Urinary bladder (tissue), 4 donors: Measurements from ENCODE around the gene OXCT2. TPM values are rescaled to one million over a fixed set of nuclear protein-coding genes. Genes with fewer than 3 reads are reported as not detected.

Source experiments
- DNase-seq: peaks from one replicate; pipeline ENCODE4 v3.0.0-alpha.2; 2015; ENCODE audit errors: extremely low spot score
- H3K27ac ChIP-seq: one replicate; pipeline ENCODE4 v1.5.1; 2013; ENCODE audit warnings: low read depth, mild to moderate bottlenecking, moderate library complexity
- H3K36me3 ChIP-seq: one replicate; pipeline ENCODE4 v1.6.1; 2013; ENCODE audit warnings: mild to moderate bottlenecking, moderate library complexity; ENCODE audit not compliant: insufficient read depth
- H3K4me1 ChIP-seq: one replicate; pipeline ENCODE4 v1.6.1; 2013; ENCODE audit warnings: mild to moderate bottlenecking, moderate library complexity; ENCODE audit not compliant: insufficient read depth
- H3K4me3 ChIP-seq: one replicate; pipeline ENCODE4 v1.5.1; 2013; ENCODE audit warnings: low read depth, low read length
- WGBS: extraction: QIAGEN DNeasy Blood & Tissue Kit; methylation state at CpG from one replicate; pipeline ENCODE4 v1.1.7; 2013; 5-methylcytosine and 5-hydroxymethylcytosine counted together
- polyA plus RNA-seq: library from polyadenylated mRNA; stranded (reverse); fragments of 200-250 nt; gene quantifications from one replicate; pipeline ENCODE4 v1.2.3, GENCODE V29; 2013
- total RNA-seq: library from RNA; depleted of rRNA; stranded (reverse); fragments of >200 nt; gene quantifications from one replicate; pipeline ENCODE4 v1.2.3, GENCODE V29; 2014
- donor health status: healthy with polysubstance abuse.
- donor health status: healthy.

Gene OXCT2
- total and polyA plus RNA-seq, 2 donors = 0.68 to 0.90 TPM

- Histone ChIP-seq H3K4me1 (no peaks in the 10 kb centered on the region), H3K36me3 (peaks cover 22% of the 10 kb centered on the region), H3K4me3 (no peak overlapping the region), H3K27ac (no peak overlapping the region)
- WGBS = 56% methylated on average over 2 of the region's 2 CpGs
- DNase-seq = no peak
Measured at GRCh38 chr1:39754026-39754570, 17.1 kb downstream of the OXCT2 start.

GRCh38 chr1:39753132-39754025 lies 17.8 kb downstream of the OXCT2 start:
- H3K36me3 ChIP-seq = peaks cover 25% of the 10 kb centered on the region
- H3K27ac ChIP-seq = no peak overlapping the region
- H3K4me3 ChIP-seq = no peak overlapping the region
- 87% methylated on average over 16 of the region's 16 CpGs for WGBS
- no peaks in the 10 kb centered on the region for H3K4me1 ChIP-seq
- DNase-seq = no peak

- no peak for DNase-seq
- 91% methylated on average over 6 of the region's 6 CpGs for WGBS
- Histone ChIP-seq H3K4me1 (no peaks in the 10 kb centered on the region), H3K27ac (no peak overlapping the region), H3K4me3 (no peak overlapping the region), H3K36me3 (peaks cover 25% of the 10 kb centered on the region)
Measured at GRCh38 chr1:39752703-39753102, 18.4 kb downstream of the OXCT2 start.

GRCh38 chr1:39751595-39751994 lies 19.6 kb downstream of the OXCT2 start:
- Histone ChIP-seq H3K36me3 (peaks cover 25% of the 10 kb centered on the region), H3K27ac (no peak overlapping the region), H3K4me1 (no peaks in the 10 kb centered on the region), H3K4me3 (no peak overlapping the region)
- no peak for DNase-seq
- 96% methylated on average over 7 of the region's 7 CpGs for WGBS

- WGBS = 95% methylated on average over 16 of the region's 16 CpGs
Measured at GRCh38 chr1:39745016-39745670, 26.0 kb downstream of the OXCT2 start.

GRCh38 chr1:39738622-39739366 lies 32.4 kb downstream of the OXCT2 start, which contains the start of gene PPIE:
PPIE (plus strand) TSS chr1:39738882; CDS start chr1:39738901, 19 bp downstream.
- H3K4me1 ChIP-seq = no peaks in the 10 kb centered on the region
- peak within 1 kb of the TSS; percentile 66 for H3K4me3 ChIP-seq
- WGBS = under 1% methylated on average over 52 of the region's 52 CpGs
- peak; percentile 84 for DNase-seq
- peak within 1 kb of the TSS; percentile 60 for H3K27ac ChIP-seq
- no peaks in the 10 kb centered on the region for H3K36me3 ChIP-seq

More at GRCh38 chr1:39745016-39745670, 26.0 kb downstream of the OXCT2 start:
- Histone ChIP-seq H3K27ac (no peak overlapping the region), H3K4me3 (no peak overlapping the region), H3K4me1 (no peaks in the 10 kb centered on the region), H3K36me3 (peaks cover 18% of the 10 kb centered on the region)
- DNase-seq = no peak

- Histone ChIP-seq H3K4me1 (no peaks in the 10 kb centered on the region), H3K27ac (no peak overlapping the region), H3K4me3 (no peak overlapping the region), H3K36me3 (no peaks in the 10 kb centered on the region)
- 64% methylated on average over 9 of the region's 9 CpGs for WGBS
- no peak for DNase-seq
Measured at GRCh38 chr1:39737546-39738169, 33.5 kb downstream of the OXCT2 start.

- 71% methylated on average over 3 of the region's 3 CpGs for WGBS
- H3K36me3 ChIP-seq = no peaks in the 10 kb centered on the region
- H3K4me1 ChIP-seq = no peaks in the 10 kb centered on the region
- no peak overlapping the region for H3K4me3 ChIP-seq
- H3K27ac ChIP-seq = no peak overlapping the region
- DNase-seq = no peak
Measured at GRCh38 chr1:39735731-39736130, 35.4 kb downstream of the OXCT2 start.

GRCh38 chr1:39733161-39733560 lies 38.0 kb downstream of the OXCT2 start:
- Histone ChIP-seq H3K4me3 (no peak overlapping the region), H3K27ac (no peak overlapping the region), H3K4me1 (no peaks in the 10 kb centered on the region), H3K36me3 (no peaks in the 10 kb centered on the region)
- no peak for DNase-seq
- WGBS = 59% methylated on average over 7 of the region's 7 CpGs

GRCh38 chr1:39732730-39733129 lies 38.4 kb downstream of the OXCT2 start:
- WGBS = 59% methylated on average over 3 of the region's 3 CpGs
- no peak overlapping the region for H3K27ac ChIP-seq
- H3K4me3 ChIP-seq = no peak overlapping the region
- H3K36me3 ChIP-seq = no peaks in the 10 kb centered on the region
- no peak for DNase-seq
- H3K4me1 ChIP-seq = no peaks in the 10 kb centered on the region

GRCh38 chr1:39729842-39730241 lies 41.3 kb downstream of the OXCT2 start:
- H3K4me1 ChIP-seq = no peaks in the 10 kb centered on the region
- H3K36me3 ChIP-seq = no peaks in the 10 kb centered on the region
- no peak for DNase-seq
- WGBS = 44% methylated on average over 4 of the region's 4 CpGs
- no peak overlapping the region for H3K27ac ChIP-seq
- no peak overlapping the region for H3K4me3 ChIP-seq

- WGBS = 66% methylated on average over 3 of the region's 3 CpGs
- H3K4me3 ChIP-seq = no peak overlapping the region
- DNase-seq = no peak
- no peaks in the 10 kb centered on the region for H3K36me3 ChIP-seq
- H3K4me1 ChIP-seq = no peaks in the 10 kb centered on the region
- no peak overlapping the region for H3K27ac ChIP-seq
Measured at GRCh38 chr1:39729030-39729429, 42.1 kb downstream of the OXCT2 start.

GRCh38 chr1:39727932-39728317 lies 43.2 kb downstream of the OXCT2 start:
- H3K4me1 ChIP-seq = no peaks in the 10 kb centered on the region
- H3K27ac ChIP-seq = no peak overlapping the region
- 62% methylated on average over 14 of the region's 14 CpGs for WGBS
- H3K4me3 ChIP-seq = no peak overlapping the region
- no peak for DNase-seq
- no peaks in the 10 kb centered on the region for H3K36me3 ChIP-seq
